GM18498 (cell line): Measurements from ENCODE around the gene NHEJ1.

Experiments
- ATAC-seq: cut with Tn5 transposase; IDR thresholded peaks from one replicate; pipeline ENCODE4 v1.9.1; 2021; ENCODE audit warnings: mild to moderate bottlenecking, moderate library complexity; ENCODE audit not compliant: unreplicated experiment

Gene NHEJ1

GRCh38 chr2:219182331-219183150, 21.9 kb upstream of the NHEJ1 start:
- no peak for ATAC-seq

- ATAC-seq: no peak
Measured at GRCh38 chr2:219181531-219181930, 20.9 kb upstream of the NHEJ1 start.

- no peak for ATAC-seq
Measured at GRCh38 chr2:219180961-219181360, 20.3 kb upstream of the NHEJ1 start.

- no peak for ATAC-seq
Measured at GRCh38 chr2:219179601-219180465, 19.2 kb upstream of the NHEJ1 start.

GRCh38 chr2:219178377-219179175, 18.0 kb upstream of the NHEJ1 start:
- peak; percentile 13 for ATAC-seq

GRCh38 chr2:219177552-219178376, 17.1 kb upstream of the NHEJ1 start, which contains the start of gene RETREG2:
Gene RETREG2 (plus strand): TSS chr2:219178275. CDS start chr2:219178353, 78 bp downstream.
- peak; percentile 53 for ATAC-seq

GRCh38 chr2:219176818-219177551, 16.4 kb upstream of the NHEJ1 start, which contains the start of gene CNPPD1:
Gene CNPPD1 (minus strand): TSS chr2:219176925. CDS start chr2:219176828, 97 bp downstream.
- peak; percentile 75 for ATAC-seq

- peak; percentile 23 for ATAC-seq
Measured at GRCh38 chr2:219175928-219176817, 15.6 kb upstream of the NHEJ1 start.

- no peak for ATAC-seq
Measured at GRCh38 chr2:219175486-219175885, 14.9 kb upstream of the NHEJ1 start.

- no peak for ATAC-seq
Measured at GRCh38 chr2:219174801-219175200, 14.2 kb upstream of the NHEJ1 start.

- ATAC-seq: no peak
Measured at GRCh38 chr2:219174146-219174545, 13.5 kb upstream of the NHEJ1 start.

- ATAC-seq: no peak
Measured at GRCh38 chr2:219173176-219173575, 12.6 kb upstream of the NHEJ1 start.

- no peak for ATAC-seq
Measured at GRCh38 chr2:219172231-219173154, 11.9 kb upstream of the NHEJ1 start.

GRCh38 chr2:219171231-219171651, 10.6 kb upstream of the NHEJ1 start:
- no peak for ATAC-seq

GRCh38 chr2:219169930-219170654, 9.5 kb upstream of the NHEJ1 start, which contains the start of gene SLC23A3:
Gene SLC23A3 (minus strand): TSS chr2:219170029. CDS start chr2:219169984, 45 bp downstream.
- ATAC-seq: no peak

- ATAC-seq: no peak
Measured at GRCh38 chr2:219168932-219169331, 8.3 kb upstream of the NHEJ1 start.
